ENCODE results near the gene OR52E6. TPM values are rescaled to one million over a fixed set of nuclear protein-coding genes. Genes with fewer than 3 reads are reported as not detected.

The OR52E6 gene
- total RNA-seq (under 1 TPM in 1 of 9 donors, not detected in 8; 0.11 TPM), polyA plus RNA-seq (not detected)
- long read RNA-seq, donor 1 = 0 reads
- long read RNA-seq, donor 2 = 0 reads
- long read RNA-seq, donor 3 = 0 reads
- long read RNA-seq, donor 4 = 0 reads
- long read RNA-seq, donor 5 = 0 reads
- long read RNA-seq, donor 6 = 0 reads
- long read RNA-seq, donor 7 = 0 reads
- long read RNA-seq, donor 8 = 0 reads
- long read RNA-seq, donor 9 = 0 reads
- long read RNA-seq, donor 10 = 0 reads

- no peaks in the 10 kb centered on the region for H3K27me3 ChIP-seq
- no peaks in the 10 kb centered on the region for H3K36me3 ChIP-seq (replicated peaks in 1 of 2)
- no peaks in the 10 kb centered on the region for H3K4me1 ChIP-seq (replicated peaks in 1 of 2)
- no peak within 1 kb of the TSS for H3K27ac ChIP-seq
- WGBS, 4 donors = 23 to 86% (median 54%) methylated on average over 1 of the region's 1 CpG
- H3K9me3 ChIP-seq (replicated peaks in 1 of 3) = no peaks in the 10 kb centered on the region
- no peak for TF ChIP-seq CTCF (IDR thresholded peaks at IDR 0.05)
- TF ChIP-seq POLR2A (IDR thresholded peaks at IDR 0.05) = no peak
- no peak for DNase-seq
- H3K4me3 ChIP-seq = no peak within 1 kb of the TSS
- intact Hi-C loops (cut with DNase I) = no loop called here
These were observed at the start of gene OR52E6 for GRCh38 chr11:5841797-5842196. Gene OR52E6 (minus strand): TSS chr11:5841897. CDS start chr11:5841897, 0 bp downstream.

- H3K27ac ChIP-seq = no peak overlapping the region
- no peak overlapping the region for H3K4me3 ChIP-seq
- no peaks in the 10 kb centered on the region for H3K27me3 ChIP-seq
- TF ChIP-seq CTCF (IDR thresholded peaks at IDR 0.05) (peak in 5 of 6 experiments; percentile 17 to 59 (median 22)), POLR2A (IDR thresholded peaks at IDR 0.05) (no peak)
- H3K9me3 ChIP-seq (replicated peaks in 1 of 3) = no peaks in the 10 kb centered on the region
- H3K4me1 ChIP-seq (replicated peaks in 1 of 2) = no peaks in the 10 kb centered on the region
- intact Hi-C loops (cut with DNase I) = no loop called here
- 52 to 63% (median 57%) methylated on average over 4 of the region's 4 CpGs for WGBS, 4 donors
- no peak for DNase-seq
- H3K36me3 ChIP-seq (replicated peaks in 1 of 2) = no peaks in the 10 kb centered on the region
These were observed 49.6 kb upstream of the OR52E6 start for GRCh38 chr11:5891216-5891800.

- Histone ChIP-seq H3K4me1 (replicated peaks in 1 of 2) (no peaks in the 10 kb centered on the region), H3K27ac (no peak overlapping the region), H3K27me3 (no peaks in the 10 kb centered on the region), H3K36me3 (replicated peaks in 1 of 2) (no peaks in the 10 kb centered on the region), H3K9me3 (replicated peaks in 1 of 3) (peaks cover 0 to 4% (median 0%) of the 10 kb centered on the region in 3 donors), H3K4me3 (no peak overlapping the region)
- 58 to 69% (median 61%) methylated on average over 1 of the region's 1 CpG for whole genome bisulfite sequencing, 4 donors
- intact Hi-C loops (cut with DNase I) = no loop called here
- TF ChIP-seq POLR2A (IDR thresholded peaks at IDR 0.05) (no peak), CTCF (IDR thresholded peaks at IDR 0.05) (no peak)
- no peak for DNase-seq
These were observed 46.0 kb upstream of the OR52E6 start for GRCh38 chr11:5887661-5888060.

- H3K4me1 ChIP-seq (replicated peaks in 1 of 2) = no peaks in the 10 kb centered on the region
- intact Hi-C loops (cut with DNase I) = no loop called here
- H3K27ac ChIP-seq = no peak overlapping the region
- DNase-seq = no peak
- no peak overlapping the region for H3K4me3 ChIP-seq
- no peaks in the 10 kb centered on the region for H3K27me3 ChIP-seq
- TF ChIP-seq POLR2A (IDR thresholded peaks at IDR 0.05) (no peak), CTCF (IDR thresholded peaks at IDR 0.05) (no peak)
- WGBS, 4 donors = 47 to 60% (median 49%) methylated on average over 3 of the region's 3 CpGs
- H3K9me3 ChIP-seq (replicated peaks in 1 of 3) = peaks cover 0 to 4% (median 0%) of the 10 kb centered on the region in 3 donors
- H3K36me3 ChIP-seq (replicated peaks in 1 of 2) = no peaks in the 10 kb centered on the region
These were observed 45.5 kb upstream of the OR52E6 start for GRCh38 chr11:5887172-5887571.
